ENCODE results near the gene CEP20. TPM values are rescaled to one million over a fixed set of nuclear protein-coding genes. Genes with fewer than 3 reads are reported as not detected.
"Not testable (repeated sequence)": the region's sequence is repeated elsewhere in the genome, so short reads cannot be mapped to it uniquely, and the experiment has no call there.

Gene CEP20, protein sequence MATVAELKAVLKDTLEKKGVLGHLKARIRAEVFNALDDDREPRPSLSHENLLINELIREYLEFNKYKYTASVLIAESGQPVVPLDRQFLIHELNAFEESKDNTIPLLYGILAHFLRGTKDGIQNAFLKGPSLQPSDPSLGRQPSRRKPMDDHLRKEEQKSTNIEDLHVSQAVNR
- 10 to 100 TPM; 27.2 to 46.0 (median 34.7) TPM for total RNA-seq
- polyA plus RNA-seq: 10 to 100 TPM; 15.2 to 63.8 (median 17.3) TPM
- long read RNA-seq, donor 1, transcript FOPNL-201 (5 exons, 2,275 nt): major isoform, 18 of 21 reads
- long read RNA-seq, donor 1, partial matches to known transcripts: 0 of 21 reads
- long read RNA-seq, donor 1, other reads (novel, unspliced or antisense): 0 of 21 reads
- long read RNA-seq, donor 2, transcript FOPNL-201 (5 exons, 2,275 nt): major isoform, 14 of 16 reads
- long read RNA-seq, donor 2, partial matches to known transcripts: 0 of 16 reads
- long read RNA-seq, donor 2, other reads (novel, unspliced or antisense): 0 of 16 reads
- long read RNA-seq, donor 3, transcript FOPNL-201 (5 exons, 2,275 nt): major isoform, 11 of 16 reads
- long read RNA-seq, donor 3, partial matches to known transcripts: 0 of 16 reads
- long read RNA-seq, donor 3, other reads (novel, unspliced or antisense): 0 of 16 reads
- long read RNA-seq, donor 4, transcript FOPNL-201 (5 exons, 2,275 nt): major isoform, 17 of 21 reads
- long read RNA-seq, donor 4, partial matches to known transcripts: 0 of 21 reads
- long read RNA-seq, donor 4, other reads (novel, unspliced or antisense): 1 of 21 reads
- long read RNA-seq, donor 5, transcript FOPNL-201 (5 exons, 2,275 nt): major isoform, 77 of 89 reads
- long read RNA-seq, donor 5, partial matches to known transcripts: 2 of 89 reads
- long read RNA-seq, donor 5, other reads (novel, unspliced or antisense): 7 of 89 reads
- long read RNA-seq, donor 6, transcript FOPNL-201 (5 exons, 2,275 nt): major isoform, 8 of 12 reads
- long read RNA-seq, donor 6, partial matches to known transcripts: 0 of 12 reads
- long read RNA-seq, donor 6, other reads (novel, unspliced or antisense): 2 of 12 reads
- long read RNA-seq, donor 7, transcript FOPNL-201 (5 exons, 2,275 nt): major isoform, 6 of 9 reads
- long read RNA-seq, donor 7, partial matches to known transcripts: 0 of 9 reads
- long read RNA-seq, donor 7, other reads (novel, unspliced or antisense): 0 of 9 reads
- long read RNA-seq, donor 8, transcript FOPNL-201 (5 exons, 2,275 nt): major isoform, 22 of 23 reads
- long read RNA-seq, donor 8, partial matches to known transcripts: 0 of 23 reads
- long read RNA-seq, donor 8, other reads (novel, unspliced or antisense): 0 of 23 reads
- long read RNA-seq, donor 9, transcript FOPNL-201 (5 exons, 2,275 nt): major isoform, 17 of 25 reads
- long read RNA-seq, donor 9, partial matches to known transcripts: 0 of 25 reads
- long read RNA-seq, donor 9, other reads (novel, unspliced or antisense): 0 of 25 reads
- long read RNA-seq, donor 10, transcript FOPNL-201 (5 exons, 2,275 nt): major isoform, 10 of 10 reads
- long read RNA-seq, donor 10, partial matches to known transcripts: 0 of 10 reads
- long read RNA-seq, donor 10, other reads (novel, unspliced or antisense): 0 of 10 reads

DNA sequence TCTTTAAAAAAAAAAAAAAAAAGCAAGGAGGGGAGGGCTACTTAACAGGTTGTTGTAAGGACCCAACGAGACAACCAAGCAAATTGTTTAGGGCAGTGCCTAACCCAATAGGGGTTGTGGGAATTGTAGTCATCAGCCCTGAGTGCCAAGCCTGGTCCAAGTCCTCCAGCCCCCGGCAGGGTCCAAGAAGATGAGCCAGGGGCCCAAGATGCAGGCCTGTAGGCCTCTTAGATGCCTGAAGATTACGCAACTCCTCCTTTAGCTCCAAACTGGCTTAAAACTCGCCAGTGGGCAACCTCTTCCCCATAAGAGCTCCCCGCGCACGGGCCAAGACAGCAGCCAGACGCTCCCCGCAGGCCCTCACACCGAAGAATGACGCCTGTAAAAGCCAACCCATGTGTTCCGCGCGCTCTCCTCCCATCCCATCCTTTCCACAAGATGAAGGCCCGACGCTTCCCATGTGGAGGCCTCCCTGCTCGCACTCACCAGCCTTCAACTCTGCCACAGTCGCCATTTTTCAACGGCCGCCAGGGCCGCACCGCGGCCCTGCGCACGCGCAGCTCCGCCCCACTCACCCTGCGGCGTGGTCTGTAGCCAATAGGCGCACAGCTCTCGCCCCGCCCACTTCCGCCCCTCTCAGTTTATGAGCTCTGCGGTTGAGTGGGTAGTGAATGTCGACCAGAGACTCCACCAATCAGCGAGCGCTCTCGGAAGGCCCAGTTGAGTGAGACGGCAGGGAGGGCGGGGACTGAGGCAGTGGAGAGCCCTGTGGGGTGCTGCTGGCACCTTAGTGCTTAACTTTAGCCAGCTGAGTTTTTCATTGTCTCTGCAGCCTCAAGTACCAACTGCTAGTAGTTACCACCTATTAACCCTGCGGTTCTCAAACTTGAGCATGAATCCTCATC, at the start of gene CEP20:
CEP20 (minus strand) TSS at position 532 of the 905 bp plus-strand sequence; CDS start at position 514, 18 bp downstream.
- peak; percentile 99 to 100 (median 100) for DNase-seq
- H3K27ac ChIP-seq: peak within 1 kb of the TSS in 4 of 5 donors; percentile 82 to 92 (median 88)
- H3K9me3 ChIP-seq (replicated peaks in 1 of 3): no peaks in the 10 kb centered on the region
- no peaks in the 10 kb centered on the region for H3K27me3 ChIP-seq
- H3K36me3 ChIP-seq (replicated peaks in 1 of 2): peaks cover 0 to 7% of the 10 kb centered on the region in 2 donors
- H3K4me3 ChIP-seq: peak within 1 kb of the TSS; percentile 38 to 97 (median 89)
- H3K4me1 ChIP-seq (replicated peaks in 1 of 2): peaks cover 16 to 27% of the 10 kb centered on the region in 2 donors
- WGBS, 4 donors: 0% methylated on average over 27 to 41 of the region's 41 CpGs
- intact Hi-C loops (cut with DNase I): loop anchor here in 1 of 2 donors (10.0 kb wide), 1 partner anchor 236 kb away; no protein-coding TSS in a partner anchor
- peak; percentile 69 to 75 for TF ChIP-seq POLR2A (IDR thresholded peaks at IDR 0.05)
- TF ChIP-seq, protein P1, sequence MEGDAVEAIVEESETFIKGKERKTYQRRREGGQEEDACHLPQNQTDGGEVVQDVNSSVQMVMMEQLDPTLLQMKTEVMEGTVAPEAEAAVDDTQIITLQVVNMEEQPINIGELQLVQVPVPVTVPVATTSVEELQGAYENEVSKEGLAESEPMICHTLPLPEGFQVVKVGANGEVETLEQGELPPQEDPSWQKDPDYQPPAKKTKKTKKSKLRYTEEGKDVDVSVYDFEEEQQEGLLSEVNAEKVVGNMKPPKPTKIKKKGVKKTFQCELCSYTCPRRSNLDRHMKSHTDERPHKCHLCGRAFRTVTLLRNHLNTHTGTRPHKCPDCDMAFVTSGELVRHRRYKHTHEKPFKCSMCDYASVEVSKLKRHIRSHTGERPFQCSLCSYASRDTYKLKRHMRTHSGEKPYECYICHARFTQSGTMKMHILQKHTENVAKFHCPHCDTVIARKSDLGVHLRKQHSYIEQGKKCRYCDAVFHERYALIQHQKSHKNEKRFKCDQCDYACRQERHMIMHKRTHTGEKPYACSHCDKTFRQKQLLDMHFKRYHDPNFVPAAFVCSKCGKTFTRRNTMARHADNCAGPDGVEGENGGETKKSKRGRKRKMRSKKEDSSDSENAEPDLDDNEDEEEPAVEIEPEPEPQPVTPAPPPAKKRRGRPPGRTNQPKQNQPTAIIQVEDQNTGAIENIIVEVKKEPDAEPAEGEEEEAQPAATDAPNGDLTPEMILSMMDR (IDR thresholded peaks at IDR 0.05): peak in 5 of 6 experiments; percentile 29 to 66 (median 31)

DNA sequence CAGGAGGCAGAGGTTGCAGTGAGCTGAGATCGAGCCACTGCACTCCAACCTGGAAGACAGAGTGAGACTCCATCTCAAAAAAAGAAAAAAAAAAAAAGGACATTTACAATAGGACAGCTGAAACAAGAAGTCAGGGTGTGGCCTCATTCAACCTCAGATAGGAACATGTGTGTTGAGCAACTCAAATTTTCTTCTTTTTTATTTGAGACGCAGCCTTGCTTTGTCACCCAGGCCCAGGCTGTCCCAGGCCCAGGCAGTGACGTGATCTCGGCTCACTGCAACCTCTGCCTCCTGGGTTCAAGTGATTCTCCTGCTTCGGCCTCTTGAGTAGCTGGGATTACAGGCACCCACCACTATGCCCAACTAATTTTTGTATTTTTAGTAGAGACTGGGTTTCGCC, 48.4 kb upstream of the CEP20 start:
- H3K27ac ChIP-seq; H3K36me3 ChIP-seq (replicated peaks in 1 of 2); H3K4me1 ChIP-seq (replicated peaks in 1 of 2); H3K4me3 ChIP-seq; H3K27me3 ChIP-seq; H3K9me3 ChIP-seq (replicated peaks in 1 of 3); intact Hi-C loops (cut with DNase I): not testable (repeated sequence)
- DNase-seq: peak in 1 of 7 donors; percentile 28
- WGBS, 4 donors: 73 to 89% (median 84%) methylated on average over 6 of the region's 6 CpGs

DNA sequence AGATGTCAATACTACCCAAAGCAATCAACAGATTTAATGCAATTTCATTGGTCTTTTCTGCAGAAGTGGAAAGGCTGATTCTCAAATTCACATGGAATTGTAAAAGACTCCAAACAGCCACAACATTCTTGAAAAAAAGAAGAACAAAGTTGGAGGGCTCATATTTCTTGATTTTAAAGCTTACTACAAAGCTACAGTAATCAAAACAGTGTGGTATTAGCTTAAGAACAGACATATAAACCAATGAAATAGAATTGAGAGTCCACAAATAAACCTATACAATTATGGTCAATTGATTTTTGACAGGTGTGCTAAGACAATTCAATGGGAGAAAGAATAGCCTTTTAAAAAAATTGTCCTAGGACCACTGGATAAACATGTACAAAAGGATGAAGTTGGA, 46.6 kb upstream of the CEP20 start:
- DNase-seq: no peak
- H3K27ac ChIP-seq: no peak overlapping the region
- H3K4me1 ChIP-seq (replicated peaks in 1 of 2): no peaks in the 10 kb centered on the region
- intact Hi-C loops (cut with DNase I): no loop called here
- H3K4me3 ChIP-seq: no peak overlapping the region
- no peaks in the 10 kb centered on the region for H3K27me3 ChIP-seq
- no peak for TF ChIP-seq POLR2A (IDR thresholded peaks at IDR 0.05)
- TF ChIP-seq, protein P1 (IDR thresholded peaks at IDR 0.05): no peak
- no peaks in the 10 kb centered on the region for H3K36me3 ChIP-seq (replicated peaks in 1 of 2)
- H3K9me3 ChIP-seq (replicated peaks in 1 of 3): peaks cover 0 to 6% (median 0%) of the 10 kb centered on the region in 3 donors

All from adrenal gland (tissue), 19 donors.